GM12878 (cell line): Measurements from ENCODE around the gene AGRP. TPM values are rescaled to one million over a fixed set of nuclear protein-coding genes. Genes with fewer than 3 reads are reported as not detected.

Experiments
- EED ChIP-seq: sonication (generic); IDR thresholded peaks from 2 replicates; pipeline ENCODE4 v1.6.1; 2016; ENCODE audit warnings: antibody characterized with exemption, low read depth
- GABPA ChIP-seq: IDR thresholded peaks from 2 replicates; pipeline ENCODE4 v1.6.1; 2014; ENCODE audit warnings: antibody characterized with exemption, low read depth, mild to moderate bottlenecking, inconsistent platforms
- IRF4 ChIP-seq: IDR thresholded peaks from 2 replicates; pipeline ENCODE4 v1.6.1; 2011; ENCODE audit warnings: low read depth, low read length
- JUNB ChIP-seq: IDR thresholded peaks from 2 replicates; pipeline ENCODE4 v1.6.1; 2016; ENCODE audit warnings: antibody characterized with exemption, mild to moderate bottlenecking
- KAT2A ChIP-seq: conservative IDR thresholded peaks from 2 replicates; pipeline ENCODE4 v1.6.1; 2011; ENCODE audit warnings: low read depth, low read length; ENCODE audit not compliant: control insufficient read depth
- MTA3 ChIP-seq: IDR thresholded peaks from 2 replicates; pipeline ENCODE4 v1.6.1; 2012; ENCODE audit warnings: low read length, inconsistent platforms, borderline replicate concordance
- PAX8 ChIP-seq: fragments of 450-650 bp; IDR thresholded peaks from 2 replicates; pipeline ENCODE4 v1.6.1; 2017; ENCODE audit warnings: mild to moderate bottlenecking, moderate library complexity
- RCOR1 ChIP-seq: conservative IDR thresholded peaks from 2 replicates; pipeline ENCODE4 v1.6.1; 2012; ENCODE audit warnings: low read depth, low read length, improper control_type of control experiment
- YY1 ChIP-seq: IDR thresholded peaks from 2 replicates; pipeline ENCODE4 v1.6.1; 2011; ENCODE audit warnings: low read depth, mild to moderate bottlenecking, low read length
- polyA plus RNA-seq, 11 experiments: library from polyadenylated mRNA; depleted of rRNA in 4 of 11; unstranded in 6 of 11; stranded (reverse) in 5 of 11; fragments of >200 nt; fragmentation: Nextera tagmentation in 4 of 11; fragmentation: Illumina TruSeq in 1 of 11; extraction: Ambion mirVana in 4 of 11; extraction: Trizol in 1 of 11; gene quantifications; 1 replicate in 1 of 11; 2 replicates in 10 of 11; pipeline versions ENCODE4 v1.2.1 to v1.2.3, GENCODE V29; 2011 to 2016; ENCODE audit warnings: inconsistent platforms in 2 of 11, missing spikeins in 2 of 11, low read depth in 1 of 11
- total RNA-seq, 4 experiments: library from RNA; depleted of rRNA in 3 of 4; stranded (reverse); fragments of >200 nt in 3 of 4; fragmentation: Illumina TruSeq in 1 of 4; extraction: Trizol in 1 of 4; gene quantifications; 2 replicates each; pipeline versions ENCODE4 v1.2.1 to v1.2.3, GENCODE V29; 2013 to 2021
- TF ChIP-seq, protein P1 (sequence below): IDR thresholded peaks from 2 replicates; pipeline ENCODE4 v1.6.1; 2011; ENCODE audit warnings: borderline replicate concordance, low read depth, mild to moderate bottlenecking, moderate library complexity, low read length; ENCODE audit not compliant: insufficient read depth, poor library complexity, severe bottlenecking
- TF ChIP-seq, protein P2 (sequence below): IDR thresholded peaks from 2 replicates; pipeline ENCODE4 v1.6.1; 2011; ENCODE audit warnings: mild to moderate bottlenecking, low read depth, low read length, moderate library complexity; ENCODE audit not compliant: insufficient replicate concordance
- TF ChIP-seq, protein P3 (sequence below): fragments of 450-650 bp; IDR thresholded peaks from 2 replicates; pipeline ENCODE4 v1.6.1; 2017; ENCODE audit warnings: mild to moderate bottlenecking, low read depth, inconsistent platforms; ENCODE audit not compliant: poor library complexity, severe bottlenecking
- TF ChIP-seq, protein P4 (sequence below): fragments of 450-650 bp; IDR thresholded peaks from 2 replicates; pipeline ENCODE4 v1.6.1; 2017; ENCODE audit warnings: low read depth, mild to moderate bottlenecking, moderate library complexity

AGRP gene
- total and polyA plus RNA-seq, 10 of the 15 experiments (the other 5 are each of a cell fraction or from before 2014, with no cell fraction given), result 0.16 to 0.75 (median 0.53) TPM; not detected in 6

DNA sequence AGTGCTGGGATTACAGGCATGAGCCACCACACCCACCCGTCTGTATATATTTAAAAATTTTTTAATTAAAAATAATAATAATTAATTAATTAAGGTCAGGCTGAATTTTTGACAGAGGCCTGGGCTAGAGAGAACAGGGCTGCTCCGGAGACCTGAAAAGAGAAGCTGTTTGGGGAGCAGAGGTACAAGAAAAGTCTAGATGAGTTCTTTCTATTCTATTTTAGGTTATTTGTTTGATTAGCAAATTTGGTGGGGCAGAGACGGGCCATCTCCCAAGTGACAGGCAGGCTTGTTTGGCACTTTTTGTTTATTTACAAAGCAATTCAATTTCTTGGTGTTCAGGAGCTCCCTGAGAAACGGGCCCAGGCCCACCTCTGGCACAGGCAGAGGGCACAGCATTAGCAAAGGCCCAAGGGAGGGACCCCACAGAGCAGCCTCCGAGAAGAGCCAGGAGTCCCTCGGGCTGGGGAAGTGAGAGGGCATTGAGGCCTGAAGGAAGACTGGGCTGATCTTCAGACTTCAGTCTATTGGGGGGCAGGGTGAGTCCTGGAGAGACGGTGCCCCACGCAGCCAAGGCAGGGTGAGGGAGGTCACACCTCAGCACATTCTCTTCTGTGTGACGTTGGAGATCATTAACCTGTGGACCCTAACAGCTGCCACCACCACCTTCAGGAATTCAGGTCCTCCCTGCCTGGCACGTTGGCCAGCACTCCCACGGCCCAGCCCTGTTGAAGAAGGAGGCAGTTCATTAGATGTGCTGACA is 34.5 kb upstream of the AGRP start (continued):
- TF ChIP-seq, protein P1, sequence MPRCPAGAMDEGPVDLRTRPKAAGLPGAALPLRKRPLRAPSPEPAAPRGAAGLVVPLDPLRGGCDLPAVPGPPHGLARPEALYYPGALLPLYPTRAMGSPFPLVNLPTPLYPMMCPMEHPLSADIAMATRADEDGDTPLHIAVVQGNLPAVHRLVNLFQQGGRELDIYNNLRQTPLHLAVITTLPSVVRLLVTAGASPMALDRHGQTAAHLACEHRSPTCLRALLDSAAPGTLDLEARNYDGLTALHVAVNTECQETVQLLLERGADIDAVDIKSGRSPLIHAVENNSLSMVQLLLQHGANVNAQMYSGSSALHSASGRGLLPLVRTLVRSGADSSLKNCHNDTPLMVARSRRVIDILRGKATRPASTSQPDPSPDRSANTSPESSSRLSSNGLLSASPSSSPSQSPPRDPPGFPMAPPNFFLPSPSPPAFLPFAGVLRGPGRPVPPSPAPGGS, result no peak
- TF ChIP-seq KAT2A (no peak), EED (peak; percentile 71; the same call in 1 of the 2 replicates), GABPA (no peak), PAX8 (no peak), JUNB (no peak), RCOR1 (no peak), MTA3 (no peak), IRF4 (0 out of 2 replicates have a peak, but pooled peaks have one; percentile 35), YY1 (no peak)
- TF ChIP-seq, protein P2, sequence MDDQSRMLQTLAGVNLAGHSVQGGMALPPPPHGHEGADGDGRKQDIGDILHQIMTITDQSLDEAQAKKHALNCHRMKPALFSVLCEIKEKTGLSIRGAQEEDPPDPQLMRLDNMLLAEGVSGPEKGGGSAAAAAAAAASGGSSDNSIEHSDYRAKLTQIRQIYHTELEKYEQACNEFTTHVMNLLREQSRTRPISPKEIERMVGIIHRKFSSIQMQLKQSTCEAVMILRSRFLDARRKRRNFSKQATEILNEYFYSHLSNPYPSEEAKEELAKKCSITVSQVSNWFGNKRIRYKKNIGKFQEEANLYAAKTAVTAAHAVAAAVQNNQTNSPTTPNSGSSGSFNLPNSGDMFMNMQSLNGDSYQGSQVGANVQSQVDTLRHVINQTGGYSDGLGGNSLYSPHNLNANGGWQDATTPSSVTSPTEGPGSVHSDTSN, result no peak
- TF ChIP-seq, protein P3, sequence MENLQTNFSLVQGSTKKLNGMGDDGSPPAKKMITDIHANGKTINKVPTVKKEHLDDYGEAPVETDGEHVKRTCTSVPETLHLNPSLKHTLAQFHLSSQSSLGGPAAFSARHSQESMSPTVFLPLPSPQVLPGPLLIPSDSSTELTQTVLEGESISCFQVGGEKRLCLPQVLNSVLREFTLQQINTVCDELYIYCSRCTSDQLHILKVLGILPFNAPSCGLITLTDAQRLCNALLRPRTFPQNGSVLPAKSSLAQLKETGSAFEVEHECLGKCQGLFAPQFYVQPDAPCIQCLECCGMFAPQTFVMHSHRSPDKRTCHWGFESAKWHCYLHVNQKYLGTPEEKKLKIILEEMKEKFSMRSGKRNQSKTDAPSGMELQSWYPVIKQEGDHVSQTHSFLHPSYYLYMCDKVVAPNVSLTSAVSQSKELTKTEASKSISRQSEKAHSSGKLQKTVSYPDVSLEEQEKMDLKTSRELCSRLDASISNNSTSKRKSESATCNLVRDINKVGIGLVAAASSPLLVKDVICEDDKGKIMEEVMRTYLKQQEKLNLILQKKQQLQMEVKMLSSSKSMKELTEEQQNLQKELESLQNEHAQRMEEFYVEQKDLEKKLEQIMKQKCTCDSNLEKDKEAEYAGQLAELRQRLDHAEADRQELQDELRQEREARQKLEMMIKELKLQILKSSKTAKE, result no peak
- TF ChIP-seq, protein P4, sequence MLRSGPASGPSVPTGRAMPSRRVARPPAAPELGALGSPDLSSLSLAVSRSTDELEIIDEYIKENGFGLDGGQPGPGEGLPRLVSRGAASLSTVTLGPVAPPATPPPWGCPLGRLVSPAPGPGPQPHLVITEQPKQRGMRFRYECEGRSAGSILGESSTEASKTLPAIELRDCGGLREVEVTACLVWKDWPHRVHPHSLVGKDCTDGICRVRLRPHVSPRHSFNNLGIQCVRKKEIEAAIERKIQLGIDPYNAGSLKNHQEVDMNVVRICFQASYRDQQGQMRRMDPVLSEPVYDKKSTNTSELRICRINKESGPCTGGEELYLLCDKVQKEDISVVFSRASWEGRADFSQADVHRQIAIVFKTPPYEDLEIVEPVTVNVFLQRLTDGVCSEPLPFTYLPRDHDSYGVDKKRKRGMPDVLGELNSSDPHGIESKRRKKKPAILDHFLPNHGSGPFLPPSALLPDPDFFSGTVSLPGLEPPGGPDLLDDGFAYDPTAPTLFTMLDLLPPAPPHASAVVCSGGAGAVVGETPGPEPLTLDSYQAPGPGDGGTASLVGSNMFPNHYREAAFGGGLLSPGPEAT, result peak; percentile 31; the same call in 1 of the 2 replicates
